Chondrocyte (in vitro differentiated cells): Measurements from ENCODE around the gene FRRS1. TPM values are rescaled to one million over a fixed set of nuclear protein-coding genes. Genes with fewer than 3 reads are reported as not detected.

Experiments used
- DNase-seq: peaks from one replicate; pipeline ENCODE4 v3.0.0; 2021; ENCODE audit warnings: mixed read lengths, low spot score
- H3K27ac Mint-ChIP-seq: one replicate; pipeline ENCODE4 v1.8.0; 2021; ENCODE audit warnings: mild to moderate bottlenecking, moderate library complexity, mixed read lengths; ENCODE audit not compliant: unreplicated experiment
- H3K27me3 Mint-ChIP-seq: 2 replicates; pipeline ENCODE4 v1.8.0; 2021; ENCODE audit warnings: low read depth, mixed read lengths
- H3K36me3 Mint-ChIP-seq: 2 replicates; pipeline ENCODE4 v1.8.0; 2021; ENCODE audit warnings: low read depth, mixed read lengths
- H3K4me1 Mint-ChIP-seq: 2 replicates; pipeline ENCODE4 v1.8.0; 2021; ENCODE audit warnings: low read depth, mild to moderate bottlenecking, mixed read lengths
- H3K4me3 Mint-ChIP-seq: one replicate; pipeline ENCODE4 v1.8.0; 2021; ENCODE audit warnings: mild to moderate bottlenecking, moderate library complexity, mixed read lengths; ENCODE audit not compliant: unreplicated experiment
- H3K9me3 Mint-ChIP-seq: 2 replicates; pipeline ENCODE4 v1.8.0; 2021; ENCODE audit warnings: low read depth, mixed read lengths
- total RNA-seq: library from RNA; stranded (reverse); gene quantifications from 3 replicates; pipeline ENCODE4 v1.2.1, GENCODE V29; 2021
- TF ChIP-seq, protein P1 (sequence below): fragments of 200-600 bp; sonication (generic); IDR thresholded peaks from 2 replicates; pipeline ENCODE4 v1.5.0; 2021; ENCODE audit warnings: antibody characterized with exemption, mild to moderate bottlenecking, moderate library complexity

The FRRS1 gene
- total RNA-seq, 1 donor from 2014 or later, result 2.2 TPM

DNA sequence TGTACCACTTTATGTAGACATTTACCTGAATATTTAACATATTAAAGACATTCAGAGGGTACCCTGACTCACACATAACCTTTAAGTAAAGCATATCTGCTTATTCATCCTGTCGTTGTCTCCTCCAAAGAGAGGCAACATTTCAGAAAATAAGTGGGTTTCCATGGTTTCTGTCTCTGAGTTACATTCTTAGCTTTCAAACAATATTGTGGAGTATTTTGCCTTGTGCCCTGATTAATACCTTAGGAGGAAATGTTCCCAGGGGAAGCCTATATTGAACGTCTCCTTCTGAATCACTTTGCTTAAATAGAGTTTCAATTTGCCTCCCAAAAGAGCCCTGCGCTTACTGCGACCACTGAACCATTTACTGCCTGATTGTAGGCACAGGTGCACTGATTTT, 94.4 kb downstream of the FRRS1 start:
- Mint-ChIP-seq H3K4me3 (no peak overlapping the region), H3K36me3 (peaks cover 12% of the 10 kb centered on the region), H3K4me1 (peaks cover 17% of the 10 kb centered on the region), H3K27ac (peak overlapping the region; percentile 27), H3K9me3 (no peaks in the 10 kb centered on the region), H3K27me3 (no peaks in the 10 kb centered on the region)
- DNase-seq, result no peak
- TF ChIP-seq, protein P1, sequence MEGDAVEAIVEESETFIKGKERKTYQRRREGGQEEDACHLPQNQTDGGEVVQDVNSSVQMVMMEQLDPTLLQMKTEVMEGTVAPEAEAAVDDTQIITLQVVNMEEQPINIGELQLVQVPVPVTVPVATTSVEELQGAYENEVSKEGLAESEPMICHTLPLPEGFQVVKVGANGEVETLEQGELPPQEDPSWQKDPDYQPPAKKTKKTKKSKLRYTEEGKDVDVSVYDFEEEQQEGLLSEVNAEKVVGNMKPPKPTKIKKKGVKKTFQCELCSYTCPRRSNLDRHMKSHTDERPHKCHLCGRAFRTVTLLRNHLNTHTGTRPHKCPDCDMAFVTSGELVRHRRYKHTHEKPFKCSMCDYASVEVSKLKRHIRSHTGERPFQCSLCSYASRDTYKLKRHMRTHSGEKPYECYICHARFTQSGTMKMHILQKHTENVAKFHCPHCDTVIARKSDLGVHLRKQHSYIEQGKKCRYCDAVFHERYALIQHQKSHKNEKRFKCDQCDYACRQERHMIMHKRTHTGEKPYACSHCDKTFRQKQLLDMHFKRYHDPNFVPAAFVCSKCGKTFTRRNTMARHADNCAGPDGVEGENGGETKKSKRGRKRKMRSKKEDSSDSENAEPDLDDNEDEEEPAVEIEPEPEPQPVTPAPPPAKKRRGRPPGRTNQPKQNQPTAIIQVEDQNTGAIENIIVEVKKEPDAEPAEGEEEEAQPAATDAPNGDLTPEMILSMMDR, result no peak

DNA sequence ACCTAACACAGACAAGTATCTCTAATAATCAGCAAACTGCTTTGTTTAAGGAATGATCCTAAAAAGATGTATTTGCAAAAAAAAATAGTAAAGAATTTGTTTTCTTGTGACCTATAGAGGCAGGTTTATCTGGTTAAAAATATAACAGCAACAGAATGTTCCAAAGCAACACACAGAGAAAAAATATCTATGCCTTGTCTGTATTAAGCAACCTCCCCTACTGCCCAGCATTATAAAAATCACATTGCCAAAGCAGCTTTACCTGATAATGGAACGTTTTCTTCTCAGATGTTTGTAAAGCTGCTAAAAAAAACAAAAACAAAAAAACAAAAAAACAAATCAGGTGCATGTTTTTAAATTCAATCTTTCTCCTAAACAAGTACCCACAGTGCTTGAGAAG, 95.9 kb downstream of the FRRS1 start:
- peaks cover 12% of the 10 kb centered on the region for H3K36me3 Mint-ChIP-seq
- no peak for DNase-seq
- H3K27me3 Mint-ChIP-seq, result no peaks in the 10 kb centered on the region
- H3K4me3 Mint-ChIP-seq, result no peak overlapping the region
- TF ChIP-seq, protein P1, result no peak
- peaks cover 17% of the 10 kb centered on the region for H3K4me1 Mint-ChIP-seq
- H3K27ac Mint-ChIP-seq, result no peak overlapping the region
- no peaks in the 10 kb centered on the region for H3K9me3 Mint-ChIP-seq

DNA sequence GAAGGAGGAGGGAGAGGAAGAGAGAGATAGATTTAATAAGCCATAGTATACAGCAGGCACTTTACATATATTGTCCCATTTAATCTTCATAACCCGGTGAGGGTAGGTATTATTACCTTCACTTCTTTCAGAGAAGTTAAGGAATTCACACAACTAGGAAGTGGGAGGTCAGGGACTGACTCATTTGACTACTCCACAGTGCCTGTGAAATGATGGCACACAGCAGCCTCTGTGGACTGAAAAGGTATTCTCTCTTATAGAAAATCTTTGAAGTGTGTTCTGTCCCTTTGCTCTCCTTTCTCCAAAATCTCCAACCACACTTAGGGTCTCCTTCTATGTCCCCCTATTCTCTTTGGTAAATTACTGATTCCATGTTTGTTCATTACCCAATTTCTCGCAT, 96.6 kb downstream of the FRRS1 start:
- no peaks in the 10 kb centered on the region for H3K27me3 Mint-ChIP-seq
- H3K27ac Mint-ChIP-seq, result no peak overlapping the region
- no peaks in the 10 kb centered on the region for H3K9me3 Mint-ChIP-seq
- TF ChIP-seq, protein P1, result no peak
- H3K36me3 Mint-ChIP-seq, result peaks cover 12% of the 10 kb centered on the region
- H3K4me3 Mint-ChIP-seq, result no peak overlapping the region
- DNase-seq, result no peak
- H3K4me1 Mint-ChIP-seq, result peaks cover 17% of the 10 kb centered on the region

DNA sequence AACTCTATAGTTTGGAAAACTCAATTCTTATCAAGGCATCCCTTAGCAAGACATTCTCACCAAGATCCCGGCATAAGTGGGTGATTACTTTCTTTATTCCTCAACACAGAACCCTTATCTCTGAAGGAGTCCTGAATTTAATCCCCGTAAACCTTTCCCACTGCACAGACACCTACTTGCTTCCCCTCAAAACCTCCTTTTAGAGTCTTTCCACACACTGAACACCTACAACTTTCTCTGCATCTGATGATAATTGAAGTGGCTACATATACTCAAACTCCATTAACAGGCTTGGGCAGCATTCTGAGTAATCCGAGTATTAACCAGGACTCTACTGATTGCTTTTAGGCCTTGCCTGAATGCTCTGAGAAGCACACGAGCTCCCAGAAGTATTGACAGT, 97.1 kb downstream of the FRRS1 start:
- H3K36me3 Mint-ChIP-seq, result peaks cover 12% of the 10 kb centered on the region
- H3K4me1 Mint-ChIP-seq, result peaks cover 17% of the 10 kb centered on the region
- TF ChIP-seq, protein P1, result no peak
- H3K4me3 Mint-ChIP-seq, result no peak overlapping the region
- no peak overlapping the region for H3K27ac Mint-ChIP-seq
- no peaks in the 10 kb centered on the region for H3K9me3 Mint-ChIP-seq
- no peaks in the 10 kb centered on the region for H3K27me3 Mint-ChIP-seq
- DNase-seq, result no peak

DNA sequence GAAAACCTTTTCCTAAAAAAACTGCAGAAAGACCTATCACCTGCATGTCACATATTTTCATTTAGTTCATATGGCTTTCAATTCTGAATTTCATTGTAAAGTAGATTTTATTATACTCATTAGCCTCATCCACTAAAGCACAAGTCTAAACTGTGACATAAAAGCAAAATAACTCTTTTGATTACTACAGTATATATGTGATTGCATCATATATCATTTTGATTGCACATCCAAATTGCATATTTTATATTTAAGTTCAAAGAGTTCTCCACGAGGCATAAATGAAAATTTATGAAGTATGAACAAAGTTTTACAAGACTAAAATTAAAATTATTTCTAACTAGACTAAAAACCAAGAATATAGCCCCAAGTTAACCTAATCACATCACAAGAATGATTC, 101.2 kb downstream of the FRRS1 start:
- Mint-ChIP-seq H3K4me1 (peaks cover 15% of the 10 kb centered on the region), H3K9me3 (no peaks in the 10 kb centered on the region), H3K36me3 (peaks cover 7% of the 10 kb centered on the region), H3K27ac (no peak overlapping the region), H3K4me3 (no peak overlapping the region), H3K27me3 (no peaks in the 10 kb centered on the region)
- TF ChIP-seq, protein P1, result no peak
- no peak for DNase-seq
